Stimulated activated CD4-positive, alpha-beta T cell treated with anti-CD3 and anti-CD28 coated beads, Interleukin-12 subunit alpha, Interleukin-12 subunit beta, amount 100 ng/mL, for 48 hours (primary cell): ENCODE measurements around the gene WDR88.
"Not testable (repeated sequence)": the region's sequence is repeated elsewhere in the genome, so short reads cannot be mapped to it uniquely, and the experiment has no call there.

Experiments
- DNase-seq, 3 donors: peaks; one replicate each; pipeline ENCODE4 v3.0.0-alpha.2; 2020; ENCODE audit warnings: low read depth in 2 of 3, low spot score in 1 of 3

WDR88 gene

DNA sequence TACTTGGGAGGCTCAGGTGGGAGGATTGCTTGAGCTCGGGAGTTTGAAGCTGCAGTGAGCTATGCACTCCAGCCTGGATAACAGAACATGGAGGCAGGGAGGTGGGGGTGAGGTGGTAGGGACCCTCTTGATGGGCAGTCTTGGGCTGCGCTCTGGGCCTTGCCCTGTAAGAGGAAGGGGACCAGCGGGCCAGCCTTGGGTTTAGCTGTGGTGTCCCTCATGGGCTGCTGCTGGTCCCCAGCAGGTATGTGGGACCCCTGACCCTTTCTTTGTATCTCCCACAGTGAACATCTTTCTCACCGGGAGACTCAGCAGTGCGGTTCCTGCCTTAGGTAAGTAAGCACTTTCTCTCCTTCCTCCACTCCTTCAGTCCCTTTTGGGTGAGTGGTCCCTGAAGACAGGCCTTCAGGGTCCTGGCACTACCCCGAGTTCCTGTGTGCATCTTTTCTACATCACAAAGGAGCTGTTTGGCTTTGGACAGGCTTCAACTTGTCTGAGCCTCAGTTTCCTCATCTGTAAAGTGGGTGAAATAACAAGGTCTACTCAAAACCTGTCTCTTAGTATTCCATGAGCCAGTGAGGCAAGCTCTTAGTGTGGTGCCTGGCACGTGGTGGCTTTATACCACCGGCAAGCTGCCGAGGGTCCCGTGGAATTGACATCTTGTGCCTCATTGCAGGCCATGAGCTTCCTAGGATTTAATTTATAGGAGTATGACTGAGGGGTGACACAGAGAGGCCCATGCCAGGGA lies 64.7 kb downstream of the WDR88 start:
- no peak for DNase-seq

DNA sequence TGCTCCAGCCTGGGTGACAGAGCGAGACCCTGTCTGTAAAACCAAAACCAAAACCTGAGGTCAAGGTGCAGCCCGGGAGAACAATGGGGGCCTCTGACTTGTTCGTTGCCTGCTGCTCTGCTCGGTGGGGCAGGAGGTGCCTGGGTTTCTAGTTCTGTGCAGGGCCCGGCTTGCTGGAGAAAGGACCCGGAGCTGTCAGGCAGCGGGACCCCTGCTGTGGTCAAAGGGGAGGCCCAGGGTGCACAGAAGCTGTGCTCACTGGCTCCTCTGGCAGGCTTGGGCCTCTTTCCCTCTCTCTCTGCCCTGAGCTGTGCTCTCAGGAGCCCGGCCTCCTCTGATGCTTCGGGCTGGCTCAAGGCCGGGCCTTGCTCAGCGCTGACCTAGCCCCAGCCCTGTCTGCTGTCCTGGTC lies 65.7 kb downstream of the WDR88 start:
- DNase-seq, result no peak

DNA sequence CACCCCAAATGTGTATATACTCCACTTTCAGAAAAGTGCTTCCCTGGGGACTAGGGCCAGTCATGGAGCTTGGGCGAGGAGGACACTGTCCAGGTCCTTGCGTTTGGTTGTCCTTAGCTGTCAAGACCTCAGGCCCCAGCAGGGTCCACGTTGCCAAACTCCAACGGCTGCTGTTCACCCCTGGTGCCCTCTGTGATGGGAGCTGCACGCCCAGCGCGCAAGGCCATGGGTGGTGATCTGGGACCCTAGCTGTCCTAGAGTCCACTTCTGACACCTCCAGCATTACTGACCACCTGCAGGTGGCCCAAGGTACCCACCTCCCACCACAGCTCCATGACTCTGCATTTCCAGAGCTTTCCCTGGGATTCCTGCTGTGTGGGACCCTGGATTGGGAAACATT lies 66.3 kb downstream of the WDR88 start:
- DNase-seq, result no peak

DNA sequence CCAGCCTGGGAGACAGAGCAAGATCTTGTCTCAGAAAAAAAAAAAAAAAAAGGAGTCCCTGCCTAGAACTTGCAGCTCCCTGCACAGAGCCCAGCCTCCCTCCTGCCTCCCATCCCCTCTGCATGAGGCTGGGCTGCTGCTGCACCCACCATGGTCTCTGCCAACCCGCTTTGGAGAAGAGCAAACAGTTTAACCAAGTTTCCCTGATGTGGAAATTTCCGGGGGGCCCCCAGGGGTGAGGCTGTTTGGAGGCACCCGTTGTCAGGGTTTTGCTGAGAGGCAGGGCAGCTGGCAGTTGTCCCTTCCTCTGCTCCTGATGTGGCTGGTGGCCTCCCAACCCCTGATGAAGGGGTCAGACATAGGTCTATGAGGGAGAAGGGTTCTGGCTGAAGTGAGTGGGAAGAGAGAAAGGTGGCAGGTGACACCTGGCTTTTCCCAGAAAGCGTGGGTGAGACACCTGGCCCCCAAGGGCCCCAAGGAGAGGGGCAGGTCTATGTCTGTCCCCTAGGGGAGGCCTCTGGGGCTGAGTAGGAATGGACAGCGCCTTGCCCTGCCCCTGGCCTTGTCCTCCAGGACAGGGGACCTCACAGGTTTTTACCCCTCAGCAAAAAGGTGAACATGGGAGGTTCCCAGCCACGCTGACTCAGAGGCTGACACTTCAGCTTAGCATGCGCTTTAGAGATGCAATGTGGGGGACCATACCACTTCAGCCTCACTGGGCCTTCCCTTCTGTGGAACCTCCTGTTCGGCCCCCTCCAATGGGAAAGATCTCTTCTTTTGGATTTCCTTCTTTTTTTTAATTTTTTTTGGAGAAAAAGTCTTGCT lies 67.7 kb downstream of the WDR88 start:
- no peak for DNase-seq

DNA sequence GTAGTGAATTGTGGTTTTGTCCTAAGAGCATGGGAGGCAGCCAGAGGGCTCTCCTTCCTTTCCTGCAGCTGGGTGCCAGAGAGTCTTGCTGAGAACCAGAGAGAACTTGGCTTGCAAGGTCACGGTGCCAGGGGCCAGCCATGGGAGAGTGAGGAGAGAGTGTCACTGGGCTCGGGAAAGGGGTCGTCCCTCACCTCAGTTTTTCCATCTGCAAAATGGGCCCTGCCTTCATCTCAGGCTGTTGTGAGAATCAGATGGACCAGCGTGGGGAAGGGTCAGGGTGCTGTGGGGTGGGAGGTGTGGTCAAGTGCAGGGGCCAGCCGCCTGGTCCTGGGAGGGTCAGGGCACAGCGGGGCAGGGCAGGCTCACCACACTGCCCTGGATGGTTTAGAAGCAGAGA lies 69.6 kb downstream of the WDR88 start:
- no peak for DNase-seq

DNA sequence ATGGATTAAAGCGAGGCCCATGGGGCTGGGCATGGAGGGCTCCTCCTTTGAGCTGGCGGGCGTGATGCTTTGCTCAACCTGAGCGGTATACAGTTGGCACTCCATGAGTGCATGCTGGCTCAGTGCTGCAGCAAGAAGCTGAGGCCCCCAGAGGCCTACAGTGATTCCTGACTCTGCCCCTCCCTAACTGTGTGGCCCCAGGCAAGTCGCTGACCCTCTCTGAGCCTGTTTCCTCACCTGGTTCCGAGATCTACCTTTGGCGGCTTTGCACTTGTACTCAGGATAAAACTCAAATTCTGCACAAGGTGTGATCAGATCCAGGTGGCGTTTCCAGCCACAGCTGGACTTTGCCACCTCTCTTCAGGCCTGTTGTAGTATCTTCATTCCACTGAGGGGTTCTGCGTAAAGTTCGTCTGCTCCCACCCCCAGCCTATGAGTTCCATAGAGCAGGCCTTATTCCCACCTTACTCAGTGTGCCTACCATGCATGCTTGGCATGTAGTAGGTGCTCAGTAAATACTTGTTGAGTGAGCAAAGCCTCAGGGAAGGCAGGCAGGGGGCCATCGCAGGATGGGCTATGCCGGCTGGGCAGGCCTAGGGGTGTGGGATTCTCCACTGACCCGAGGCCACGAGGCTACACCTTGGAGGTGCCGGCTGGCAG lies 70.1 kb downstream of the WDR88 start:
- no peak for DNase-seq

DNA sequence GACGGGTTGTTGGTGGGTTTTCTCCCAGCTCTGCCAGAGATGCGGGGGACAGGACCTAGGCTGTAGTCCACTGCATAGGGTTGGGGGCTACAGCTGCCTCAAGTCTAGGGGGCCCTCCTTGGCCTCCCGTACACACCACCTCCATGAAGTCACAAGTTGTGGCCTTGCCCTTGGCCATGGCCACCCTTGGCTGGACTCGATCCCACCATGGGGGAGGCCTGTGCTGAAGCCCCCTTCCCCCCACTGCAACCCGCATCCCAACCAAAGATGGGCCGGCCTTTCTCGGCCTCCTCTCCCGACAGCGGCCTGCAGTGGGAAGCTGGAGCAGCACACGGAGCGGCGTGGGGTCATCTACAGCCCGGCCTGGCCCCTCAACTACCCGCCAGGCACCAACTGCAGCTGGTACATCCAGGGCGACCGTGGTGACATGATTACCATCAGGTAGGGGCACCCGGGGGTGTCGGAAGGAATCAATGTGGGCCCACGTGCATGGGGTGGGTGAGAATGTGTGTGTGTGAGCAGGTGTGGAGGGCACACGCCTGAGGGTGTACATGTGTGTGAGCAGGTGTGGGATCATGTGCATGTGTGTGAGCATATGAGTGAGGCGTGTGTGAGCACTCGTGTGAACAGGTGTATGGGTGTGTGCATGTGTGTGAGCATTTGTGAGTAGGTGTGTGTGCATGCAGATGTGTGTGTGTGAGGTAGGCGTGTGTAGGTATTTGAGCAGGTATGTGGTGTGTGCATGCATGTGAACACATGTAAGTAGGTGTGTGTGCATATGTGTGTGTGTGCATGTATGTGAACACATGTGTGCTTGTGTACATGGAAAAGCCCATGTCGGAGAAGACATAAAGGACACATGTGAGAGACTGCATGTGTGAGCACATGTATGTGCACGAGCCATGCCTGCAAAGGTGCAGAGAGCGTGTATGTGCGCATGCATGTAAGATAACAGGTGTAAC lies 70.9 kb downstream of the WDR88 start:
- no peak for DNase-seq

DNA sequence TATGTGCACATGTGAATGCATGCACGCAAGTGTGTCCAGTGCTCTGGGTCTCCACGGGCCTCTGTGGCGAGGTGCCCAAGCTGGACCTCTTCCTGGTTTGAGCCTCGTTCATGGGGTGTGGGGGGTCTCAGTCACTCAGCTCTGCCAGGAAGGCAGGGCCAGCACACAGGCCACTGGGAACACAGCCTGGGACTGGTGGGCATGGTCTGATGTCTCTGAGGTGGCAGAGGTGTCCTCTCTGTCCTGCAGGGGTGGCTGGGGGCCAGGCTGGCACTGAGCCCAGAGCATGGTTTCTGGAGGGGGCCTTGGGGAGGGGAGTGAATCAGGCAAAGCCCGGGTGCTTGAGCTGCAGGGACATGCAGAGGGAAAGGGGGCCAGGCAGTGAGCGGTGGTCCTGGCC lies 71.6 kb downstream of the WDR88 start:
- no peak for DNase-seq

DNA sequence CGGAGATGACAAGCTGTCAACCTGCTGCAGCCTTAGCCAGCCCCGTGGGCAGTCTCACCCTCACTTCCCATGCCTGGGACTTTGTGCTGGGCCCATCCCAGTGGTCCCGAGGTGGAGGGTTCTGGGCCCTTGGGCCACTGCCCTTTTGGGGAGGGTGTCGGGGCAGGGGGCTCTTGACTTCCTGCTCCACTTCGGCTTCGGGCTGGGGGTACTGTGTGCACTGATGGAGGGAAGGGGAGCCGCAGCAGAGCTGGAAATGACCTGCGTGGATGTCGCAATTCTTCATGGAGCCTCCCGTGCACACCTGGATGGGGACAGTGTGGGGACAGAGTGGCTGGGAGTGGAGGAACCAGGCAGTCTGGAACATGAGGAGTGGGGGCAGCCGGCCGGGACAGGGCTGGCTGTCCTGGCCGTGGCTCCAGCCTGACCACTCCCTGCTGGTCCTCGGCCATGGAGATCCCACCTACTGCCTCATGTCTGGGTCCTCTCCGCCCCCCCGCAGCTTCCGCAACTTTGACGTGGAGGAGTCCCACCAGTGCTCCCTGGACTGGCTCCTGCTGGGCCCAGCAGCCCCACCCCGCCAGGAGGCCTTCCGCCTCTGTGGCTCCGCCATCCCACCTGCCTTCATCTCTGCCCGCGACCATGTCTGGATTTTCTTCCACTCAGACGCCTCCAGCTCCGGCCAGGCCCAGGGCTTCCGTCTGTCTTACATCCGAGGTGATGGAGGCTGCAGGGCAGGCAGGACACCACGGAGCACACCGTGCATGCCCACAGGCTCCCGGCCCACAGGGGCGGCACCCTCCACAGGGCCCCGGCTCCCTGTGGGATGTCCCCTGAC lies 72.4 kb downstream of the WDR88 start:
- DNase-seq, result no peak

DNA sequence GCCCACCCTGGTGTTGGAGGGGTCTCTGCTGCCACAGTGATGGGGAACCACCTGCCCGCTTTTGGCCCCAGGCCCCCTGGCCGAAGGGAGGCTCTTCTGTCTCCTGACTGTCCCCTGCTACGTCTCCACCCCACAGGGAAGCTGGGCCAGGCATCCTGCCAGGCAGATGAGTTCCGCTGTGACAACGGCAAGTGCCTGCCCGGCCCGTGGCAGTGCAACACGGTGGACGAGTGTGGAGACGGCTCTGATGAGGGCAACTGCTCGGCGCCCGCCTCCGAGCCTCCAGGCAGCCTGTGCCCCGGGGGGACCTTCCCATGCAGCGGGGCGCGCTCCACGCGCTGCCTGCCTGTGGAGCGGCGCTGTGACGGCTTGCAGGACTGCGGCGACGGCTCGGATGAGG lies 73.2 kb downstream of the WDR88 start:
- DNase-seq, result no peak

DNA sequence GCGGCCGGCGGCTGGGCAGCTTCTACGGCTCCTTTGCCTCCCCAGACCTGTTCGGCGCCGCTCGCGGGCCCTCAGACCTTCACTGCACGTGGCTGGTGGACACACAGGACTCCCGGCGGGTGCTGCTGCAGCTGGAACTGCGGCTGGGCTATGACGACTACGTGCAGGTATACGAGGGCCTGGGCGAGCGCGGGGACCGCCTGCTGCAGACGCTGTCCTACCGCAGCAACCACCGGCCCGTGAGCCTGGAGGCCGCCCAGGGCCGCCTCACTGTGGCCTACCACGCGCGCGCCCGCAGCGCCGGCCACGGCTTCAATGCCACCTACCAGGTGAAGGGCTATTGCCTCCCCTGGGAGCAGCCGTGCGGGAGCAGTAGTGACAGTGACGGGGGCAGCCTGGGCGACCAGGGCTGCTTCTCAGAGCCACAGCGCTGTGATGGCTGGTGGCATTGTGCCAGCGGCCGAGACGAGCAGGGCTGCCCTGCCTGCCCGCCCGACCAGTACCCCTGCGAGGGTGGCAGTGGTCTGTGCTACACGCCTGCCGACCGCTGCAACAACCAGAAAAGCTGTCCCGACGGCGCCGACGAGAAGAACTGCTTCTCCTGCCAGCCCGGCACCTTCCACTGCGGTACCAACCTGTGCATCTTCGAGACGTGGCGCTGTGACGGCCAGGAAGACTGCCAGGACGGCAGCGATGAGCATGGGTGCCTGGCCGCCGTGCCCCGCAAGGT lies 73.8 kb downstream of the WDR88 start:
- no peak for DNase-seq

DNA sequence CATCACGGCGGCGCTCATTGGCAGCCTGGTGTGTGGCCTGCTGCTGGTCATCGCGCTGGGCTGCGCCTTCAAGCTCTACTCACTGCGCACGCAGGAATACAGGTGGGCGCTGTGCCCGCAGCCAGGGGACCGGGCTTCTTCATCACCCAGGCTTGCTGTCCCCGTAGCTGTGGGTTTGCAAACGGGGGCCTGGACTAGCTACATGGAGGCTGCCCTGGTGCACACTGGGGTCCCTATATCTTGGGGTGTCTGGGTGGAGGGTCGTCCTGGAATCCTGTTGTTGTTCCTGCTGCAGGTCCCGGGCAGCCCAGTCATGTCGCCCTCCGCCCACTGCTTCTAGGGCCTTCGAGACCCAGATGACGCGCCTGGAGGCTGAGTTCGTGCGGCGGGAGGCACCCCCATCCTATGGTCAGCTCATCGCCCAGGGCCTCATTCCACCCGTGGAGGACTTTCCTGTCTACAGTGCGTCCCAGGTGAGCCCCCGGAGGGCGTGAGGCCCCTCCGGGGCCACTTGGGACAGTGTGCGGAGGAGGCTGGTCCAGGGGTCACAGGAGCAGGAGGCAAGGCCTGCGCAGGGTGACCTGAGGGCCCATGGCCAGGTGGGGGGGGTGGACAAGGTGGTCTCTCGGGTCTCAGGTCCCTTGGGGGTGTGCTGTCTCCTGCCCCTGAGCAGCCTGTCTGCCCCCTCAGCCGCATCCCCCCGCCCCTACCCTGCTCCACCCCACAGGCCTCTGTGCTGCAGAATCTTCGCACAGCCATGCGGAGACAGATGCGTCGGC lies 74.5 kb downstream of the WDR88 start:
- no peak for DNase-seq

DNA sequence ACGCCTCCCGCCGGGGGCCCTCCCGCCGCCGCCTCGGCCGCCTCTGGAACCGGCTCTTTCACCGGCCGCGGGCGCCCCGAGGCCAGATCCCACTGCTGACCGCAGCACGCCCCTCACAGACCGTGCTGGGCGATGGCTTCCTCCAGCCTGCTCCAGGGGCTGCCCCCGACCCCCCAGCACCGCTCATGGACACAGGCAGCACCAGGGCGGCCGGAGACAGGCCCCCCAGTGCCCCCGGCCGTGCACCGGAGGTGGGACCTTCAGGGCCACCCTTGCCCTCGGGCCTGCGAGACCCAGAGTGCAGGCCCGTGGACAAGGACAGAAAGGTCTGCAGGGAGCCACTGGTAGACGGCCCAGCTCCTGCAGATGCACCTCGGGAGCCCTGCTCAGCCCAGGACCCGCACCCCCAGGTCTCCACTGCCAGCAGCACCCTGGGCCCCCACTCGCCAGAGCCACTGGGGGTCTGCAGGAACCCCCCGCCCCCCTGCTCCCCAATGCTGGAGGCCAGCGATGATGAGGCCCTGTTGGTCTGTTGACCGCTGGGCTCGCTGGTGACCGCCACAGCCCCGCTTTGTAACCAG lies 75.2 kb downstream of the WDR88 start:
- DNase-seq, result no peak

DNA sequence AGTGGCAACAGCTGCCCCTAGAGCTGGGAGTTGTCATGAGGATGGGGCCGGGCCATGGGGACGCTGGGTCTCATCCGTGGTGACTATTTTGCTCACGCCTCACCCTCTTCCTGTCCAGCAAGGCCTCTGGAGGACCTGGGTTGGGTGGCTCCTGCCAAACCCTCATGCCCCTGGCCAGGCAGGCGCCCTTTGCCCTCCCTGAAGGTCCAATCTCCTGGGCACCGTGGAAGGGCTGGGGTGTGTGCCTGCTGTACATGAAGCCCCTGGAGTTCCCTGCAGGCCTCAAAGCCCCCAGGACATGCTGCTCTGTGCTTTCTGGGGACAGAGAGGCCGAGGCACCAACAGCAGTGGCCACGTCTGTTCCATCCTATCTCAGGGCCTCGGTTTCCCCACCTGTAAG lies 76.0 kb downstream of the WDR88 start:
- DNase-seq, result no peak

DNA sequence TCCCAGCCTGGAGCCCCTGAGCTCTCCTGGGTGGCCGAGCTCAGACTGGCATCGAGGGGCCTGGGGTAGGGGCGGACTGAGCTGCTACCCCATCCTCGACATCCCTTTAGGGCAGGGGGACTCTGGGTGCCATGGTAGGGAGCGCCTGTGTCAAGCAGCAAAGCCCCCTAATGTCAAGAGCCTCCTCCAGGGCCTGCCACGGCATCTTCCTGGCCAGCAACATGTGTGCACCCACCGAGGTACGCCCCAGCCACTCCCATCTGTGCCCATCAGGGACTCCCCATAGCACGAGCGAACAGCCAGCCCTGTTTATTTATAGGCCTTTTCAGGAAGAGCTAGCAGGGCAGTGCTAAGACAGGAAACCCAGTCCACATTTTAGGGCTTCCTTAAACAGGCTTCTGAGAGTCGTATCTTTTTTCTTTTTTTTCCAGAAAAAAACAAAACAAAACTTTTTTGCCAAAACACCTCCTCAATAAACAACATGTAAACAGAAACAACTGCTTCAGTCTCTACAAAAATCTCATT lies 76.5 kb downstream of the WDR88 start:
- no peak for DNase-seq

DNA sequence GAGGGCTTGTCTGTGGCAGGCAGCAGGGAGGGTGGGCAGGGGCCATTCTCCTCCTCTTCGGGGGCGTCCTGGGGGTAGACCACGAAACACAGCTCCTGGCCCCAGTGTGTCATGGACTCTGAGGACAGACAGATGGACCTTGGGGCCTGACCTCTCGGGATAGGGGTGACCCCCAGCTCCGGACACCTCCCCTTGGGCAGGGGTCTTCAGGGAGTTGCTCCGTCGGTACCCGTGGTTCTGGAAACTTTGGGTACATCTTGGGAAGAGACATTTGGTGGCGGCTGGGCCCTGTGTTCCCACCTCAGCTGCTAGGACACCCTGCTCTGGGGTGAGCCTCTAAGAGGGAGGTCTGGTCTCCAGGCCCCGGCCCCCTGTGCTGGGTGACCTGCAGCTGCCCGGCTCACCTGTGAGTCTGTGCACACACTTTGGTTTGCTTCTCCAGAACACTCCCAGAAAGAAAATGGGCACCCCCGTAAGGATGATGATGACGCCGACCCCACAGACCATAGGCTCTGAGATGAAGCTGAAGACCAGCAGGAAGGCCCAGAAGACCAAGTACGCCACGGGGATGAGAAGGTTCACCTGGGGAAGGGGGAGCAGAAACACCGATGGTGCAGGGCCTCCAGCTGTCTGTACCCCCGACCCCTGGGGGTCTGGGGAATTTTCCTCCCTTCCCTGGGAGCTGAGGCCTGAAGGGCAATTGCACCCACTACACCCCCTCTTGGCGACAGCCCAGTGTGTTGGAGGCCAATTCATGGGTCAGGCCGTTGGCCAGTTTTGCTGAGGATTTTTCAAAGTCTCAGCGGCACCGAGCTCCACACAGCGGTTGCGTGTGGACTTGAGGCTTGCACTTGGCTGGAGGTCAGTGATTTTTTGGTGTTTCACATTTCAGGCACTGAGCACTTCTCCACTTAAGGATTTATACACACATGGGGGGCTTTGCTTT lies 77.3 kb downstream of the WDR88 start:
- no peak for DNase-seq

DNA sequence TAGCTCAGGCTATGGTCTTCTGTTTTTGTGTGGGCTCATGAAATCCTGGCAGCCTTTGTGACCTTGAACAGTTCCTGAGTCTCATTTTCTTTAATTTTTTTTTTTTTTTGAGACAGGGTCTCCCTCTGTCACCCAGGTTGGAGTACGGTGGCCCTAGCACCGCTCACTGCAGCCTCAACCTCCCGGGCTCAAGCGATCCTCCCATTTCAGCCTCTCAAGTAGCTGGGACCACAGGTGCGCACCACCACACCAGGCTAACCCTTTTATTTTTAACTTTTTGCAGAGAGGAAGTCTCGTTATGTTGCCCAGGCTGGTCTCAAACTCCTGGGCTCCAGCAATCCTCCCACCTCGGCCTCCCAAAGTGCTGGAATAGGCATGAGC lies 77.9 kb downstream of the WDR88 start:
- not testable (repeated sequence) for DNase-seq
